OCI-LY1 (cell line): ENCODE results near the gene DEPDC7.
"Not testable (repeated sequence)": the region's sequence is repeated elsewhere in the genome, so short reads cannot be mapped to it uniquely, and the experiment has no call there.

Experiments used
- H2AFZ ChIP-seq: fragments of 200-600 bp; sonication (generic), shearing (Covaris generic); 2 replicates; pipeline ENCODE4 v1.6.0; 2014; ENCODE audit warnings: antibody characterized with exemption, mild to moderate bottlenecking, low read length
- H3F3A ChIP-seq: fragments of 200-600 bp; sonication (generic), shearing (Covaris generic); 2 replicates; pipeline ENCODE4 v1.6.0; 2014; ENCODE audit warnings: mild to moderate bottlenecking, antibody characterized with exemption, low read length, moderate library complexity; ENCODE audit not compliant: insufficient read depth
- H3K27ac ChIP-seq: fragments of 200-600 bp; sonication (generic); 2 replicates; pipeline ENCODE4 v1.5.1; 2014; ENCODE audit warnings: low read length, mixed run types, mild to moderate bottlenecking, low read depth; ENCODE audit not compliant: poor library complexity, severe bottlenecking
- H3K27me3 ChIP-seq: fragments of 200-600 bp; sonication (generic); 2 replicates; pipeline ENCODE4 v1.6.0; 2014; ENCODE audit warnings: antibody characterized with exemption, mild to moderate bottlenecking, low read length, moderate library complexity; ENCODE audit not compliant: insufficient read depth
- H3K36me3 ChIP-seq: fragments of 200-600 bp; sonication (generic); 2 replicates; pipeline ENCODE4 v1.6.1; 2014; ENCODE audit warnings: mild to moderate bottlenecking, antibody characterized with exemption, low read length, moderate library complexity, mixed read lengths; ENCODE audit not compliant: insufficient read depth
- H3K4me1 ChIP-seq: fragments of 200-600 bp; sonication (generic); 2 replicates; pipeline ENCODE4 v1.5.1; 2014; ENCODE audit warnings: mild to moderate bottlenecking, low read length, moderate library complexity; ENCODE audit not compliant: insufficient read depth, severe bottlenecking
- H3K4me2 ChIP-seq: fragments of 200-600 bp; sonication (generic), shearing (Covaris generic); 2 replicates; pipeline ENCODE4 v1.6.1; 2014; ENCODE audit warnings: low read length
- H3K4me3 ChIP-seq: fragments of 200-600 bp; sonication (generic); 2 replicates; pipeline ENCODE4 v1.5.1; 2014; ENCODE audit warnings: low read length, low read depth, mild to moderate bottlenecking, mixed read lengths; ENCODE audit not compliant: poor library complexity, severe bottlenecking
- H3K79me2 ChIP-seq: fragments of 200-600 bp; shearing (Covaris generic); 2 replicates; pipeline ENCODE4 v1.6.1; 2016; ENCODE audit warnings: mixed run types, low read length, mixed read lengths; ENCODE audit not compliant: insufficient read depth
- H3K9ac ChIP-seq: fragments of 200-600 bp; sonication (generic), shearing (Covaris generic); 2 replicates; pipeline ENCODE4 v1.6.1; 2014; ENCODE audit warnings: mild to moderate bottlenecking, low read length, mixed read lengths
- H3K9me2 ChIP-seq: fragments of 200-600 bp; sonication (generic), shearing (Covaris generic); 2 replicates; pipeline ENCODE4 v1.6.1; 2014; ENCODE audit warnings: low read depth, mild to moderate bottlenecking, low read length, mixed read lengths
- H3K9me3 ChIP-seq: fragments of 200-600 bp; shearing (Covaris generic); 2 replicates; pipeline ENCODE4 v1.6.1; 2014; ENCODE audit warnings: low read length, mixed read lengths
- H4K20me1 ChIP-seq: fragments of 200-600 bp; sonication (generic), shearing (Covaris generic); 2 replicates; pipeline ENCODE4 v1.6.0; 2016; ENCODE audit warnings: mild to moderate bottlenecking, low read length; ENCODE audit not compliant: insufficient read depth
- EZH2 ChIP-seq: fragments of 200-600 bp; sonication (generic), shearing (Covaris generic); IDR thresholded peaks from 2 replicates; pipeline ENCODE4 v1.8.0; 2017; ENCODE audit warnings: borderline replicate concordance, mixed run types, mild to moderate bottlenecking, antibody characterized with exemption, low read length, moderate library complexity, mixed read lengths
- TF ChIP-seq, protein P1 (sequence below): fragments of 200-600 bp; sonication (generic), shearing (Covaris generic); IDR thresholded peaks from 2 replicates; pipeline ENCODE4 v1.5.1; 2017; ENCODE audit warnings: mild to moderate bottlenecking, antibody characterized with exemption, low read length, moderate library complexity, mixed read lengths

The DEPDC7 gene

DNA sequence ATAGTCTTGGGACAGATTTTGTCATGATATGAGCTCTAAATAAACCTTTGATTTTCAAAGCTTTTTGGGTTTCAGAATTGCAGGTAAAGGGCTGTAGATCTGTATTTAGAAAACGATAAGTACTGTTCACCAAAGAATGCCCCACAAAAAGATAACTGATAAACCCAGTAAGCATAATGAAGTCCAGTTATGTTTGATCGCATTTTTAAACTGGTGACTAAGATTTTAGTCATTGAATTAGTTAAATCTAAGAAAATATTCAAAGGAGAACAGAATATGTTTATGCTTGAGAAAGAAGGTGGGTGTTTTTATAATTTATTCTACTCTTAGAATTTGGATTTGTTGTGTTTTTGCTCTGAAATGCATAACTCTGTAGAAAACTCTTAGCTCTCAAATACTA, 11.6 kb downstream of the DEPDC7 start:
- Histone ChIP-seq H3K27me3 (no peaks in the 10 kb centered on the region), H3K9me3 (no peaks in the 10 kb centered on the region), H3K4me2 (no peak overlapping the region), H3K9me2 (no peaks in the 10 kb centered on the region), H3K79me2 (no peaks in the 10 kb centered on the region), H2AFZ (no peak overlapping the region), H3K9ac (no peak overlapping the region), H3K4me3 (no peak overlapping the region), H3K4me1 (no peaks in the 10 kb centered on the region), H3K36me3 (no peaks in the 10 kb centered on the region), H3F3A (no peaks in the 10 kb centered on the region), H3K27ac (no peak overlapping the region), H4K20me1 (no peaks in the 10 kb centered on the region)
- TF ChIP-seq, protein P1, sequence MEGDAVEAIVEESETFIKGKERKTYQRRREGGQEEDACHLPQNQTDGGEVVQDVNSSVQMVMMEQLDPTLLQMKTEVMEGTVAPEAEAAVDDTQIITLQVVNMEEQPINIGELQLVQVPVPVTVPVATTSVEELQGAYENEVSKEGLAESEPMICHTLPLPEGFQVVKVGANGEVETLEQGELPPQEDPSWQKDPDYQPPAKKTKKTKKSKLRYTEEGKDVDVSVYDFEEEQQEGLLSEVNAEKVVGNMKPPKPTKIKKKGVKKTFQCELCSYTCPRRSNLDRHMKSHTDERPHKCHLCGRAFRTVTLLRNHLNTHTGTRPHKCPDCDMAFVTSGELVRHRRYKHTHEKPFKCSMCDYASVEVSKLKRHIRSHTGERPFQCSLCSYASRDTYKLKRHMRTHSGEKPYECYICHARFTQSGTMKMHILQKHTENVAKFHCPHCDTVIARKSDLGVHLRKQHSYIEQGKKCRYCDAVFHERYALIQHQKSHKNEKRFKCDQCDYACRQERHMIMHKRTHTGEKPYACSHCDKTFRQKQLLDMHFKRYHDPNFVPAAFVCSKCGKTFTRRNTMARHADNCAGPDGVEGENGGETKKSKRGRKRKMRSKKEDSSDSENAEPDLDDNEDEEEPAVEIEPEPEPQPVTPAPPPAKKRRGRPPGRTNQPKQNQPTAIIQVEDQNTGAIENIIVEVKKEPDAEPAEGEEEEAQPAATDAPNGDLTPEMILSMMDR = no peak
- TF ChIP-seq EZH2 = no peak

DNA sequence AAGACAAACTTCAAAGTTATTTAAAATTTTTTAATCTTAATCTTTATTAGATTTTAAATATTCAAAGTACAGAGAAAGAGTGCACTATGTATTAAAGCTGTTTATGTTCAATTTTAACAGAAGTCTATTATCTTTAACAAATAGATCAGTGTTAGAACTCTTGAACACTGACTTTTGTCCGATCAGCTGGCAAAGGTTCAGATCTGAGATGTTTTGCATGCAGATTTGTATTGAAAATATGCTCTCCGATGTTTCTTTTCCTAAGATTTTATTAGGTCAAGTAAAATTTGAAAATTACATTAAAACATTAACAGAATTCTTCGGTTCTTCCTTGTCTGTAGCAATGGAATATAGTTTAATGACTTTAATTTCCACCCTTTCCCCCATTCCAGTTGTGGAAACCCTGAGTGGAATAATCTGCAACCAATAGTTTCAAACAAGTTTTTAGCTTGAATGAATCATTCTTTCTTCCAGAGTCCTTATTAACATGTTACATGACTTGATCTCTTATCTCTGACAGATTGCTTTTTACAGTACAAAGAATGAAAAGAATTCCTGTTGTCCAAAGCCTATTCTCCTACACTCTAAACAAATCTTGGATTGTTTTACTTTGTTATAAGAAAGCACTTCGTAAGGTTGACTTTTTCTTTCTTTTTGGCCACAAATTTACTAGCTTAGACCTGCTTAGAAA, 12.3 kb downstream of the DEPDC7 start:
- Histone ChIP-seq H3K4me3 (no peak overlapping the region), H3K27me3 (no peaks in the 10 kb centered on the region), H3K36me3 (no peaks in the 10 kb centered on the region), H3K27ac (no peak overlapping the region), H3K9ac (no peak overlapping the region), H3K79me2 (no peaks in the 10 kb centered on the region), H2AFZ (no peak overlapping the region), H3K9me2 (no peaks in the 10 kb centered on the region), H3F3A (no peaks in the 10 kb centered on the region), H3K4me2 (no peak overlapping the region), H3K9me3 (no peaks in the 10 kb centered on the region), H4K20me1 (no peaks in the 10 kb centered on the region), H3K4me1 (no peaks in the 10 kb centered on the region)
- TF ChIP-seq, protein P1 = no peak
- TF ChIP-seq EZH2 = no peak

DNA sequence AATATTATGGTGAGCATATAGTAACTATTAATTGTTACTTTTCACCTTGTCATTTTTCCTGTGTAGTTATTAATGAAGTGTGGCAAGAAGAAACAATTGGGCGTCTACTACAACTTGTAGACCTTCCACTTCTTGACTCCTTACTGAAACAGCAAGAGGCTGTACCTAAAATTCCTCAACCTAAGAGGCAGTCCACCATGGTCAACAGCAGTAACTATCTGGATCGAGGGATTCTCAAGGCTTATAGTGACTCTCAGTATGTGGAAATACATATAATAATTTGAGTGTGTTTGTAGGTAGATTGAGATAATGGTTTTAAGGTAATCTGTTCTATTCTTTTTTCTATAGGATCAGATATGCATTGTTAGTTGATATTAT, 12.8 kb downstream of the DEPDC7 start:
- Histone ChIP-seq H3K9me3 (no peaks in the 10 kb centered on the region), H3K4me3 (no peak overlapping the region), H3K36me3 (no peaks in the 10 kb centered on the region), H3K9ac (no peak overlapping the region), H4K20me1 (no peaks in the 10 kb centered on the region), H3K79me2 (no peaks in the 10 kb centered on the region), H3K4me1 (no peaks in the 10 kb centered on the region), H3K27me3 (no peaks in the 10 kb centered on the region), H3K4me2 (no peak overlapping the region), H3K9me2 (no peaks in the 10 kb centered on the region), H2AFZ (no peak overlapping the region), H3K27ac (no peak overlapping the region), H3F3A (no peaks in the 10 kb centered on the region)
- TF ChIP-seq, protein P1 = no peak
- no peak for TF ChIP-seq EZH2

GRCh38 chr11:33029218-33029617, 13.5 kb downstream of the DEPDC7 start:
- not testable (repeated sequence) for H3K4me1 ChIP-seq, H3F3A ChIP-seq, H3K9ac ChIP-seq, H2AFZ ChIP-seq, H3K27ac ChIP-seq, H3K9me3 ChIP-seq, H3K79me2 ChIP-seq, H3K4me2 ChIP-seq, H3K36me3 ChIP-seq, H3K4me3 ChIP-seq, H3K27me3 ChIP-seq, H4K20me1 ChIP-seq, H3K9me2 ChIP-seq
